Measurements from ENCODE around the gene CCDC187. TPM values are rescaled to one million over a fixed set of nuclear protein-coding genes. Genes with fewer than 3 reads are reported as not detected.

Gene CCDC187
- total RNA-seq, 2 donors from 2014 or later, result not detected

- Mint-ChIP-seq H3K4me1 (ENCODE audit: low read depth) (no peaks in the 10 kb centered on the region), H3K9me3 (no peaks in the 10 kb centered on the region), H3K36me3 (ENCODE audit: insufficient read depth in 2 of 2) (no peaks in the 10 kb centered on the region), H3K4me3 (no peak overlapping the region), H3K27ac (no peak overlapping the region), H3K27me3 (ENCODE audit: low read depth) (no peaks in the 10 kb centered on the region)
- DNase-seq (no peak), ATAC-seq (replicated peaks in 1 of 2) (no peak)
These were observed 3.0 kb downstream of the CCDC187 start for GRCh38 chr9:136300866-136301265.

GRCh38 chr9:136300016-136300545, 3.8 kb downstream of the CCDC187 start:
- no peak overlapping the region for H3K4me3 Mint-ChIP-seq
- H3K9me3 Mint-ChIP-seq, result no peaks in the 10 kb centered on the region
- H3K36me3 Mint-ChIP-seq (ENCODE audit: insufficient read depth in 2 of 2), result no peaks in the 10 kb centered on the region
- H3K27me3 Mint-ChIP-seq (ENCODE audit: low read depth), result no peaks in the 10 kb centered on the region
- no peak for DNase-seq
- H3K4me1 Mint-ChIP-seq (ENCODE audit: low read depth), result no peaks in the 10 kb centered on the region
- no peak for ATAC-seq (replicated peaks in 1 of 2)
- H3K27ac Mint-ChIP-seq, result no peak overlapping the region

GRCh38 chr9:136299541-136299940, 4.4 kb downstream of the CCDC187 start:
- H3K9me3 Mint-ChIP-seq, result no peaks in the 10 kb centered on the region
- H3K36me3 Mint-ChIP-seq (ENCODE audit: insufficient read depth in 2 of 2), result no peaks in the 10 kb centered on the region
- no peaks in the 10 kb centered on the region for H3K4me1 Mint-ChIP-seq (ENCODE audit: low read depth)
- H3K27ac Mint-ChIP-seq, result no peak overlapping the region
- H3K27me3 Mint-ChIP-seq (ENCODE audit: low read depth), result no peaks in the 10 kb centered on the region
- DNase-seq (no peak), ATAC-seq (replicated peaks in 1 of 2) (no peak)
- no peak overlapping the region for H3K4me3 Mint-ChIP-seq

- no peak for ATAC-seq (replicated peaks in 1 of 2)
- DNase-seq, result no peak
- H3K4me1 Mint-ChIP-seq (ENCODE audit: low read depth), result no peaks in the 10 kb centered on the region
- H3K27ac Mint-ChIP-seq, result no peak overlapping the region
- no peaks in the 10 kb centered on the region for H3K36me3 Mint-ChIP-seq (ENCODE audit: insufficient read depth in 2 of 2)
- no peaks in the 10 kb centered on the region for H3K9me3 Mint-ChIP-seq
- H3K27me3 Mint-ChIP-seq (ENCODE audit: low read depth), result no peaks in the 10 kb centered on the region
- H3K4me3 Mint-ChIP-seq, result no peak overlapping the region
These were observed 4.8 kb downstream of the CCDC187 start for GRCh38 chr9:136299116-136299515.

- DNase-seq, result no peak
- H3K4me1 Mint-ChIP-seq (ENCODE audit: low read depth), result no peaks in the 10 kb centered on the region
- H3K27ac Mint-ChIP-seq, result no peak overlapping the region
- no peaks in the 10 kb centered on the region for H3K36me3 Mint-ChIP-seq (ENCODE audit: insufficient read depth in 2 of 2)
- H3K9me3 Mint-ChIP-seq, result no peaks in the 10 kb centered on the region
- no peaks in the 10 kb centered on the region for H3K27me3 Mint-ChIP-seq (ENCODE audit: low read depth)
- no peak for ATAC-seq (replicated peaks in 1 of 2)
- no peak overlapping the region for H3K4me3 Mint-ChIP-seq
These were observed 5.8 kb downstream of the CCDC187 start for GRCh38 chr9:136297766-136298735.

GRCh38 chr9:136297016-136297691, 6.7 kb downstream of the CCDC187 start:
- Mint-ChIP-seq H3K4me1 (ENCODE audit: low read depth) (no peaks in the 10 kb centered on the region), H3K9me3 (no peaks in the 10 kb centered on the region), H3K27me3 (ENCODE audit: low read depth) (no peaks in the 10 kb centered on the region), H3K27ac (no peak overlapping the region), H3K4me3 (no peak overlapping the region), H3K36me3 (ENCODE audit: insufficient read depth in 2 of 2) (no peaks in the 10 kb centered on the region)
- DNase-seq (no peak), ATAC-seq (replicated peaks in 1 of 2) (no peak)

- no peaks in the 10 kb centered on the region for H3K4me1 Mint-ChIP-seq (ENCODE audit: low read depth)
- no peaks in the 10 kb centered on the region for H3K9me3 Mint-ChIP-seq
- no peaks in the 10 kb centered on the region for H3K36me3 Mint-ChIP-seq (ENCODE audit: insufficient read depth in 2 of 2)
- no peak overlapping the region for H3K27ac Mint-ChIP-seq
- H3K4me3 Mint-ChIP-seq, result no peak overlapping the region
- DNase-seq (no peak), ATAC-seq (replicated peaks in 1 of 2) (no peak)
- no peaks in the 10 kb centered on the region for H3K27me3 Mint-ChIP-seq (ENCODE audit: low read depth)
These were observed 7.4 kb downstream of the CCDC187 start for GRCh38 chr9:136296434-136297015.

GRCh38 chr9:136295542-136296433, 8.1 kb downstream of the CCDC187 start:
- DNase-seq, result no peak
- Mint-ChIP-seq H3K4me3 (no peak overlapping the region), H3K9me3 (no peaks in the 10 kb centered on the region), H3K27ac (no peak overlapping the region), H3K4me1 (ENCODE audit: low read depth) (no peaks in the 10 kb centered on the region), H3K36me3 (ENCODE audit: insufficient read depth in 2 of 2) (no peaks in the 10 kb centered on the region), H3K27me3 (ENCODE audit: low read depth) (no peaks in the 10 kb centered on the region)
- ATAC-seq (replicated peaks in 1 of 2), result no peak

- no peaks in the 10 kb centered on the region for H3K27me3 Mint-ChIP-seq (ENCODE audit: low read depth)
- DNase-seq, result no peak
- H3K4me1 Mint-ChIP-seq (ENCODE audit: low read depth), result no peaks in the 10 kb centered on the region
- H3K4me3 Mint-ChIP-seq, result no peak overlapping the region
- H3K9me3 Mint-ChIP-seq, result no peaks in the 10 kb centered on the region
- no peaks in the 10 kb centered on the region for H3K36me3 Mint-ChIP-seq (ENCODE audit: insufficient read depth in 2 of 2)
- H3K27ac Mint-ChIP-seq, result no peak overlapping the region
- no peak for ATAC-seq (replicated peaks in 1 of 2)
These were observed 8.8 kb downstream of the CCDC187 start for GRCh38 chr9:136295055-136295454.

GRCh38 chr9:136294437-136294836, 9.5 kb downstream of the CCDC187 start:
- ATAC-seq (replicated peaks in 1 of 2) (no peak), DNase-seq (no peak)
- Mint-ChIP-seq H3K27ac (no peak overlapping the region), H3K36me3 (ENCODE audit: insufficient read depth in 2 of 2) (no peaks in the 10 kb centered on the region), H3K4me1 (ENCODE audit: low read depth) (no peaks in the 10 kb centered on the region), H3K27me3 (ENCODE audit: low read depth) (no peaks in the 10 kb centered on the region), H3K4me3 (no peak overlapping the region), H3K9me3 (no peaks in the 10 kb centered on the region)

GRCh38 chr9:136293476-136294077, 10.3 kb downstream of the CCDC187 start:
- H3K9me3 Mint-ChIP-seq, result no peaks in the 10 kb centered on the region
- ATAC-seq (replicated peaks in 1 of 2) (no peak), DNase-seq (no peak)
- no peaks in the 10 kb centered on the region for H3K36me3 Mint-ChIP-seq (ENCODE audit: insufficient read depth in 2 of 2)
- H3K4me1 Mint-ChIP-seq (ENCODE audit: low read depth), result no peaks in the 10 kb centered on the region
- no peak overlapping the region for H3K27ac Mint-ChIP-seq
- H3K27me3 Mint-ChIP-seq (ENCODE audit: low read depth), result no peaks in the 10 kb centered on the region
- no peak overlapping the region for H3K4me3 Mint-ChIP-seq
